Measurements from ENCODE around the gene CNOT3.

- no peak for TF ChIP-seq MYNN (tag by site-specific recombination; IDR thresholded peaks at IDR 0.05; ENCODE audit: borderline replicate concordance)
- TF ChIP-seq CTCF (tag by site-specific recombination; IDR thresholded peaks at IDR 0.05), result 0 out of 2 replicates have a peak, but pooled peaks have one; percentile 11
- TF ChIP-seq ZBTB8A (tag by site-specific recombination; IDR thresholded peaks at IDR 0.05), result no peak
- TF ChIP-seq ZNF791 (tag by site-specific recombination; IDR thresholded peaks at IDR 0.05), result no peak
- TF ChIP-seq ATF2 (tag by site-specific recombination; IDR thresholded peaks at IDR 0.05; ENCODE audit: low read depth), result no peak
- TF ChIP-seq ZNF155 (tag by site-specific recombination; IDR thresholded peaks at IDR 0.05), result no peak
- TF ChIP-seq ZNF670 (tag by site-specific recombination; IDR thresholded peaks at IDR 0.05; ENCODE audit: low read depth), result no peak
- TF ChIP-seq ZNF518A (tag by site-specific recombination; conservative IDR thresholded peaks at IDR 0.05; ENCODE audit: low read depth), result no peak
- no peak for TF ChIP-seq REST (tag by site-specific recombination; IDR thresholded peaks at IDR 0.05)
- TF ChIP-seq ZNF626 (tag by site-specific recombination; IDR thresholded peaks at IDR 0.05), result no peak
- no peak for TF ChIP-seq GLI2 (tag by site-specific recombination; IDR thresholded peaks at IDR 0.05; ENCODE audit: borderline replicate concordance, low read depth)
- TF ChIP-seq ZNF776 (tag by site-specific recombination; IDR thresholded peaks at IDR 0.05; ENCODE audit: borderline replicate concordance), result no peak
Measured at GRCh38 chr19:54155694-54156093, 18.1 kb downstream of the CNOT3 start.
